ENCODE measurements around the gene PSG7. TPM values are rescaled to one million over a fixed set of nuclear protein-coding genes. Genes with fewer than 3 reads are reported as not detected.
"Not testable (repeated sequence)": the region's sequence is repeated elsewhere in the genome, so short reads cannot be mapped to it uniquely, and the experiment has no call there.

PSG7 gene
- total and polyA plus RNA-seq, 12 donors, result not detected

DNA sequence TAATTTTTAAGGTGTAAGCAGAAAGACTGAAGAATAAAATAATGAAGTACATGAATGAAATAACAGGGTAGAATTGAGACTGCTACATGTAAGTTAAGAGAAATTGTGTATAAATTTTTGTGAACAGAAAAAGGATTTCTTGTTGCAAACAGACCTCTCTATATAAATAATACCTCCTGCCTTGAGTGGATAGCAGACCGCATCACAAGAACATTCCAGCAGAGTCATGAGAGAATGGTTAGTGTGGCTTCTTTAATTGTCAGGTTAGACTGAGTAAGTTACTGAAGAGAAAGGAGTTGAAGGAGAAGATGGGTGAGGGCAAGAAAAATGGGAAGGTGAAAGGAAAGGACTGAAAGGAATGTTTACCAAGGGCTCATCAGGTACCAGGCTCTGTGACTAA, 37.9 kb downstream of the PSG7 start:
- 92 to 95% methylated on average over 1 of the region's 1 CpG for WGBS, 2 donors

DNA sequence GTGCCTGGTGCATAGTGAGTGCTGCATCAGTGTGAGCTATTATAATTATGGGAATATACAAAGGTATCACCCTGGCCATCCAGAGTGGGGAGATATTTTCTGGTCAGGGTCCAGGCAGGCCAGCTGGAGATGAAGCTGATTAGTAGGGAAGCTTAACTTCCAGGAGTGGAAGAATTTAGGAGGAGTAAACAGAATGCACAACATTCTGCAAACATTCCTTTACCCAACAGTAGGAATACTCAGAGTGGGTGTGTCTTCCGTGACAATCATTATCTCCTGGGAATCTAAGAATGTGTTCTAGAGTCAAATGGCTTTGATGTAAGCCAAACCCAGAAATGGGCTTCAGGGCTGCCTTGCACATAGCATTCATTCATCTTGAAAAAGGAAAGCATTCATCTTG, 38.4 kb downstream of the PSG7 start:
- not testable (repeated sequence) for DNase-seq
- 50 to 64% methylated on average over 1 of the region's 1 CpG for WGBS, 2 donors

More for the DNA sequence above, 37.9 kb downstream of the PSG7 start:
- H3K27ac ChIP-seq; H3K36me3 ChIP-seq; H3K4me3 ChIP-seq; H3K4me1 ChIP-seq; ATAC-seq; DNase-seq; intact Hi-C loops (cut with DNase I): not testable (repeated sequence)
- Histone ChIP-seq H3K27me3 (peaks cover 0 to 16% (median 0%) of the 10 kb centered on the region in 7 donors), H3K9me3 (peaks cover 0 to 18% (median 0%) of the 10 kb centered on the region in 11 donors)

DNA sequence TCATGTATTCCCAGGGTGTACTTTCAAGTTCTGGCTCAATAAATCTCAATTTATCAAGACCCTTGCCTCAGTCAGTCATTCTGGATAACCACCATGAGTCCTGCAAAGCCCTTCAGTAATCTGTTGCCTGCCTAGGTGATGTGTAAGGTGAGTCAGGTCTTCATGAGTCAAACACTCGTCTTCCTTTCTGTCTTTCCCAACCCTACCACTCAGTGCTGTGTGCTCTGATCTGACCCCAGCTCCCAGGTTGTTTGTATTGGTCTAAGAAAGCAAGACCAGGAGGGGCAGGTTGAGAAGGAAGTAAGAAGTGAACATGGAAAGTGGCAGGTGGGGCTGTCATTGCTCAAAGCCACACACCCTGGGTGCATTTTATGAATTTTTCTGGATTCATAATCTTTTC, 39.3 kb downstream of the PSG7 start:
- DNase-seq; H3K36me3 ChIP-seq; intact Hi-C loops (cut with DNase I); ATAC-seq; H3K4me1 ChIP-seq; H3K4me3 ChIP-seq; H3K27ac ChIP-seq: not testable (repeated sequence)
- Histone ChIP-seq H3K9me3 (peaks cover 0 to 29% (median 0%) of the 10 kb centered on the region in 11 donors), H3K27me3 (peaks cover 0 to 15% (median 0%) of the 10 kb centered on the region in 7 donors)
- 19 to 28% methylated on average over 1 of the region's 1 CpG for WGBS, 2 donors

More for the DNA sequence above, 38.4 kb downstream of the PSG7 start:
- ATAC-seq; H3K4me3 ChIP-seq; H3K4me1 ChIP-seq; intact Hi-C loops (cut with DNase I); H3K27ac ChIP-seq; H3K36me3 ChIP-seq: not testable (repeated sequence)
- Histone ChIP-seq H3K27me3 (peaks cover 0 to 16% (median 0%) of the 10 kb centered on the region in 7 donors), H3K9me3 (peaks cover 0 to 22% (median 0%) of the 10 kb centered on the region in 11 donors)

DNA sequence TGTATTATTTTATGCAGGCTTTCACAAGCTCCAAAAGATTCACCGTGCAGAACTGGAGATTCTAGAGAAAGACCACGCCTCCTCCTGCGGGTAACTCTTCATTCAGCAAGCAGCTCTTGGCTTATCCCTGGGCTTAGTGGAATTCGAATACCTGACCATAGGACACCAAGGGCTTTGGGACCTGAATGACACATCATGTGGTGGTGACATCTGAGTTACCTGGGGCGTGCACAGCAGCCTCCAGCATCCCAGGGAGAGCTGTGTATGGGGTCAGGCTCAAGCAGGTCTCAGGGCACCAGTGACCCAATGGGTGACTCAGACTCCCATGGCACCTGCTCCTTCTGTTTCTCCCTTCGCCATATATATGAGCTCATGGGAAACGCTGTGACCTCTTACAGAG, 46.6 kb downstream of the PSG7 start:
- DNase-seq; H3K4me1 ChIP-seq; ATAC-seq; H3K36me3 ChIP-seq; intact Hi-C loops (cut with DNase I); H3K27me3 ChIP-seq; H3K27ac ChIP-seq; H3K4me3 ChIP-seq: not testable (repeated sequence)
- H3K9me3 ChIP-seq, result peaks cover 0 to 32% (median 9%) of the 10 kb centered on the region in 11 donors
- 83 to 90% methylated on average over 7 of the region's 7 CpGs for WGBS, 2 donors

DNA sequence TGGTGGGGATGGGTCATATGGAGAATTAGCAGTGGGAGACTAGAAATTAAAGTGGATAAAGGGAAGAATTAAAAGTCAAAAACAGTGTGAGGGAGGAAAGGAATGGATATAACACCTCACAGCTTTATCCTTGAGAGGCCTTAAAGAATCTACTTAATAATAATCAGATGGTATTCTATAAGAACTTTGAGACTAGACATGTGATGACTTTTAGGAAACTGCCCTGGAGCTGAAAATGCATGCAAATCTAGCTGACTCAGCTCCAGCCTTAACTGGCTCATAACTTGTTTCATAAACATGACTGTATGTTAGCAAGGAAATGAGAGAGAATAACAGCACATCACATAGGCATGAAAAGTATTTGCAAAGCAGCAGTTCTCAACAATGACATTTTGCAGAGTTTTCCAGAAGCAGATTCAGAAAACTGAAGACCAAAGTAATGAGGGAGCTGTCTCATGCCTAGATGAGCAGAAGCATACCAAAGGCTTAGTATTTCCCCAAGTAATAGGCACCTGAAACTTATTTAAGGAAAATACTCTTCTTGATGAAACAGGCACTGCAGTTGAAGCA, 49.0 kb downstream of the PSG7 start:
- H3K4me3 ChIP-seq, H3K36me3 ChIP-seq, H3K27ac ChIP-seq, DNase-seq, ATAC-seq, H3K4me1 ChIP-seq: not testable (repeated sequence)
- peaks cover 0 to 18% (median 9%) of the 10 kb centered on the region in 11 donors for H3K9me3 ChIP-seq
- intact Hi-C loops (cut with DNase I), result loop anchor here in 1 of 10 donors (10.0 kb wide), 1 partner anchor 93 kb away; no protein-coding TSS in a partner anchor
- peaks cover 0 to 19% (median 8%) of the 10 kb centered on the region in 7 donors for H3K27me3 ChIP-seq

DNA sequence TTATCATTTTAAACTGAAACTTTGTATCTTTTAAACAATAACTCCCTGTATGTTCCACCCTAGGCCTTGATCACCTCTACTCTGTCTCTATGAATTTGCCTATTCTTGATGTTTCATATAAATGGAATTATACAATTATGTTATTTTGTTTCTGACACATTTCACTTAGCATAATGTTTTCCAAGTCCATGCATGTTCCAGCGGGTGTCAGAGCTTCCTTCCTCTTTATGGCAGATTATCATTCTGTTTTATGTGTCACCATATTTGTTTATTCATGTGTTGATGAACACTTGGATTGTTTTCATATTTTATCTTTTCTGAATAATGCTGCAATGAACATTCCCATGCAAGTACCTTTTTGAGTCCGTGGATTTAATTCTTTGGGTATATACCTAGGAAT, 54.3 kb downstream of the PSG7 start:
- not testable (repeated sequence) for H3K36me3 ChIP-seq, H3K9me3 ChIP-seq, H3K27ac ChIP-seq, DNase-seq, ATAC-seq, H3K4me1 ChIP-seq, H3K4me3 ChIP-seq
- 73 to 77% methylated on average over 2 of the region's 2 CpGs for WGBS, 2 donors
- intact Hi-C loops (cut with DNase I), result loop anchor here in 1 of 10 donors (10.0 kb wide), 1 partner anchor 88 kb away; no protein-coding TSS in a partner anchor
- peaks cover 0 to 19% (median 8%) of the 10 kb centered on the region in 7 donors for H3K27me3 ChIP-seq

DNA sequence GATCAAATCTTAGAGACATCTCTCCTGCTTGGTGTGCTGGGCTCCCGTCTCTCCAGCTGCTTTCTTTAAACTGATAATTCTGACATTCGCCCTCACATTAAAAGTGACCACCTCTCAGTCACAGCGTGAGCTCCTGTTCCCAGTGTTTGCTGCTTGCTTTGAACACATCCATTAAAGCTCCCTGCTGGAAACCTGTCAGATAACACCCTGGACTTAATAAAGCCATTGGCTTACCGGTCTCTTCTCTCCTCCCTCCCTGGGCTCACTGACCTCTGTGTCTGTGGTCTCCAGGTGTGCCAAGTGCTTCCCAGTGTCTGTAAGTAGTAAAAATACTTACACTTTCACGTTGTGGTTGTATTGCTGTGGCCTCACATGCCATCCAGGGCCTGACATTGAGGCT, 55.0 kb downstream of the PSG7 start:
- not testable (repeated sequence) for ATAC-seq, H3K4me3 ChIP-seq, H3K27ac ChIP-seq, DNase-seq, H3K36me3 ChIP-seq, H3K4me1 ChIP-seq, H3K9me3 ChIP-seq
- H3K27me3 ChIP-seq, result peaks cover 0 to 19% (median 8%) of the 10 kb centered on the region in 7 donors
- intact Hi-C loops (cut with DNase I), result loop anchor here in 1 of 10 donors (10.0 kb wide), 1 partner anchor 87 kb away; no protein-coding TSS in a partner anchor
- 30 to 36% methylated on average over 5 of the region's 5 CpGs for WGBS, 2 donors

DNA sequence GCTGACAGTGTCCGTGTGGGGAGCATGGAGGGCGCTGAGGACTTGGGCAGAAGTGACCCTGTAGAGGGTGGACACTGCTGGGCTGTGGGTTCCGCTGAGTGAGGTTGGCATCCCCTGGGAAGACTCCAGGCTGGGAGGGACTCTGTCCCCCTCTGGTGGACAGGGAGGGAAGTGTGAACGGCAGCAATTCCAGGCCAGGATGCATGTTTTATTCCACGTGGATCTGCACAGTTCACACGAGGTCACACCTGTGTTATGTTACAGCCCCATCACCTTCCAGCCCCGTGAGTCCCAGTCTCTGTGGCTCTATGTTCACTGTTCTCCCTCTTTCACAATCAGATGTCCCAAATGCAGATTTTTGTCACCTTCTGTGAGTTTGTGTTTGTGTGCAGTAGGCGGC, 55.7 kb downstream of the PSG7 start:
- H3K4me3 ChIP-seq, H3K27ac ChIP-seq, H3K4me1 ChIP-seq, DNase-seq, H3K9me3 ChIP-seq, H3K36me3 ChIP-seq, ATAC-seq: not testable (repeated sequence)
- intact Hi-C loops (cut with DNase I), result loop anchor here in 1 of 10 donors (10.0 kb wide), 1 partner anchor 86 kb away; no protein-coding TSS in a partner anchor
- TF ChIP-seq, protein P1, sequence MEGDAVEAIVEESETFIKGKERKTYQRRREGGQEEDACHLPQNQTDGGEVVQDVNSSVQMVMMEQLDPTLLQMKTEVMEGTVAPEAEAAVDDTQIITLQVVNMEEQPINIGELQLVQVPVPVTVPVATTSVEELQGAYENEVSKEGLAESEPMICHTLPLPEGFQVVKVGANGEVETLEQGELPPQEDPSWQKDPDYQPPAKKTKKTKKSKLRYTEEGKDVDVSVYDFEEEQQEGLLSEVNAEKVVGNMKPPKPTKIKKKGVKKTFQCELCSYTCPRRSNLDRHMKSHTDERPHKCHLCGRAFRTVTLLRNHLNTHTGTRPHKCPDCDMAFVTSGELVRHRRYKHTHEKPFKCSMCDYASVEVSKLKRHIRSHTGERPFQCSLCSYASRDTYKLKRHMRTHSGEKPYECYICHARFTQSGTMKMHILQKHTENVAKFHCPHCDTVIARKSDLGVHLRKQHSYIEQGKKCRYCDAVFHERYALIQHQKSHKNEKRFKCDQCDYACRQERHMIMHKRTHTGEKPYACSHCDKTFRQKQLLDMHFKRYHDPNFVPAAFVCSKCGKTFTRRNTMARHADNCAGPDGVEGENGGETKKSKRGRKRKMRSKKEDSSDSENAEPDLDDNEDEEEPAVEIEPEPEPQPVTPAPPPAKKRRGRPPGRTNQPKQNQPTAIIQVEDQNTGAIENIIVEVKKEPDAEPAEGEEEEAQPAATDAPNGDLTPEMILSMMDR (IDR thresholded peaks at IDR 0.05), result peak in 5 of 9 donors; percentile 6 to 42 (median 25)
- H3K27me3 ChIP-seq, result peaks cover 0 to 19% (median 8%) of the 10 kb centered on the region in 7 donors
- WGBS, 2 donors, result 63 to 69% methylated on average over 8 of the region's 8 CpGs

DNA sequence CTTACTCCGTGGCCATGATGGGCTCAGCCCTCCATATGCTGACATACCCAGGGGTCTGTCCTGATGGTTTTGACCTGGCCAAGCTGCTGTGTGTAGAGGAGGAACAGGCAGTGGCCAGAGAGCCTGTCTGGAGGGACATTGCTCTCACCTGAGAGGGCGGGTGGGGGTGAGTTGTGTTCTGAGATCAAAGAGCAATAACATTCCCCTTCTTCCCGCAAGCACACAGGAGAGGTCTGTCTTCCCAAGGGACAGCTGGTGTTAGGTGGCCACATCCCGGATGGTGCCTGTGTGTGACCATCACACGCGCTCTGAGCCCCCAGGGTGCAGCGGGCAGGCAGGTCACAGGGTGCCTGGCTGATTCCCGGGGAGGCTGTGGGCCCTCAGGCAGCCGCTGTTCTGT, 56.4 kb downstream of the PSG7 start:
- not testable (repeated sequence) for DNase-seq, ATAC-seq, H3K36me3 ChIP-seq, H3K4me3 ChIP-seq, H3K27ac ChIP-seq, H3K4me1 ChIP-seq, H3K9me3 ChIP-seq
- 76 to 89% methylated on average over 9 of the region's 9 CpGs for WGBS, 2 donors
- intact Hi-C loops (cut with DNase I), result loop anchor here in 1 of 10 donors (10.0 kb wide), 1 partner anchor 86 kb away; no protein-coding TSS in a partner anchor
- peaks cover 0 to 18% (median 8%) of the 10 kb centered on the region in 7 donors for H3K27me3 ChIP-seq

Data from heart right ventricle (tissue), 16 donors.